PC-9 (cell line): ENCODE measurements around the gene ITGBL1.

Source experiments
- CTCF ChIP-seq: fragments of 200-600 bp; sonication (generic); conservative IDR thresholded peaks from 2 replicates; pipeline ENCODE4 v1.6.1; 2017; ENCODE audit warnings: mixed run types, antibody characterized with exemption, mild to moderate bottlenecking, moderate library complexity
- EZH2 ChIP-seq: fragments of 200-600 bp; sonication (generic); IDR thresholded peaks from 2 replicates; pipeline ENCODE4 v1.8.0; 2017; ENCODE audit warnings: antibody characterized with exemption, low read depth

GRCh38 chr13:101570410-101570809 lies 117.9 kb downstream of the ITGBL1 start:
- no peak for TF ChIP-seq CTCF
- TF ChIP-seq EZH2 = no peak
